GM23338 (cell line): ENCODE data around the gene CLDN24. TPM values are rescaled to one million over a fixed set of nuclear protein-coding genes. Genes with fewer than 3 reads are reported as not detected.

Source experiments
- ATAC-seq: fragments of 200-7000 bp; cut with Tn5 transposase; 3 replicates; pipeline ENCODE4 v1.9.1; 2020
- DNase-seq: peaks from one replicate; pipeline ENCODE4 v3.0.0-alpha.2; 2015; ENCODE audit warnings: low spot score
- H2AFZ ChIP-seq: fragments of 200-600 bp; sonication (generic); 2 replicates; pipeline ENCODE4 v1.8.0; 2016; ENCODE audit warnings: antibody characterized with exemption, mild to moderate bottlenecking, moderate library complexity
- H3F3A ChIP-seq: fragments of 200-600 bp; sonication (generic); replicated peaks from 2 replicates; pipeline ENCODE4 v1.8.0; 2017; ENCODE audit warnings: antibody characterized with exemption, mixed run types, low read depth
- H3K27ac ChIP-seq: fragments of 200-600 bp; sonication (generic); 2 replicates; pipeline ENCODE4 v1.6.1; 2016; ENCODE audit warnings: low read depth
- H3K27me3 ChIP-seq: fragments of 200-600 bp; sonication (generic); 2 replicates; pipeline ENCODE4 v1.8.0; 2016; ENCODE audit warnings: mild to moderate bottlenecking, mixed run types, moderate library complexity; ENCODE audit not compliant: insufficient read depth
- H3K36me3 ChIP-seq: fragments of 200-600 bp; sonication (generic); 2 replicates; pipeline ENCODE4 v1.8.0; 2016; ENCODE audit warnings: mild to moderate bottlenecking; ENCODE audit not compliant: insufficient read depth
- H3K4me1 ChIP-seq: fragments of 200-600 bp; sonication (generic); 2 replicates; pipeline ENCODE4 v1.8.0; 2016; ENCODE audit warnings: mild to moderate bottlenecking, moderate library complexity; ENCODE audit not compliant: insufficient read depth
- H3K4me2 ChIP-seq: fragments of 200-600 bp; sonication (generic); 2 replicates; pipeline ENCODE4 v1.7.1; 2017; ENCODE audit warnings: mixed run types
- H3K4me3 ChIP-seq: fragments of 200-600 bp; sonication (generic); 2 replicates; pipeline ENCODE4 v1.6.1; 2016; ENCODE audit warnings: mixed run types
- H3K79me2 ChIP-seq: fragments of 200-600 bp; sonication (generic); replicated peaks from 2 replicates; pipeline ENCODE4 v1.8.0; 2017; ENCODE audit warnings: mild to moderate bottlenecking; ENCODE audit not compliant: insufficient read depth
- H3K9me2 ChIP-seq: fragments of 200-600 bp; sonication (generic); 2 replicates; pipeline ENCODE4 v1.8.0; 2017; ENCODE audit not compliant: insufficient read depth
- H4K20me1 ChIP-seq: fragments of 200-600 bp; sonication (generic); replicated peaks from 2 replicates; pipeline ENCODE4 v1.8.0; 2017; ENCODE audit warnings: mild to moderate bottlenecking; ENCODE audit not compliant: insufficient read depth
- H3K27ac Mint-ChIP-seq: 2 replicates; pipeline ENCODE4 v1.8.0; 2020; ENCODE audit warnings: inconsistent platforms, mild to moderate bottlenecking, moderate library complexity, mixed read lengths
- H3K27me3 Mint-ChIP-seq: 3 replicates; pipeline ENCODE4 v1.8.0; 2022; ENCODE audit warnings: low read depth, mild to moderate bottlenecking, moderate library complexity, mixed read lengths, inconsistent platforms; ENCODE audit not compliant: insufficient read depth, poor library complexity
- H3K36me3 Mint-ChIP-seq: 3 replicates; pipeline ENCODE4 v1.8.0; 2021; ENCODE audit warnings: low read depth, mild to moderate bottlenecking, inconsistent platforms, moderate library complexity, mixed read lengths
- H3K4me1 Mint-ChIP-seq: 3 replicates; pipeline ENCODE4 v1.8.0; 2020; ENCODE audit warnings: mild to moderate bottlenecking, inconsistent platforms, mixed read lengths
- H3K4me3 Mint-ChIP-seq: 3 replicates; pipeline ENCODE4 v1.8.0; 2021; ENCODE audit warnings: moderate library complexity, mild to moderate bottlenecking, inconsistent platforms, mixed read lengths
- H3K9me3 Mint-ChIP-seq: 3 replicates; pipeline ENCODE4 v1.8.0; 2020; ENCODE audit warnings: moderate library complexity, mild to moderate bottlenecking, inconsistent platforms, mixed read lengths
- CREB1 ChIP-seq: fragments of 250-450 bp; sonication (Bioruptor Pico); IDR thresholded peaks from 2 replicates; pipeline ENCODE4 v1.5.0; 2020; ENCODE audit warnings: low read depth, mild to moderate bottlenecking, moderate library complexity
- EZH2 ChIP-seq: fragments of 200-600 bp; sonication (generic); IDR thresholded peaks from one replicate; pipeline ENCODE4 v1.8.0; 2017; ENCODE audit warnings: antibody characterized with exemption, mild to moderate bottlenecking, low read depth; ENCODE audit not compliant: unreplicated experiment
- JUNB ChIP-seq: IDR thresholded peaks from one replicate; pipeline ENCODE4 v1.6.1; 2016; ENCODE audit warnings: antibody characterized with exemption; ENCODE audit not compliant: unreplicated experiment
- NANOG ChIP-seq: IDR thresholded peaks from 2 replicates; pipeline ENCODE4 v1.6.1; 2016; ENCODE audit warnings: antibody characterized with exemption, borderline replicate concordance
- POLR2AphosphoS5 ChIP-seq: IDR thresholded peaks from 2 replicates; pipeline ENCODE4 v1.6.1; 2016; ENCODE audit warnings: antibody characterized with exemption, low read depth
- STAT1 ChIP-seq: IDR thresholded peaks from one replicate; pipeline ENCODE4 v1.6.1; 2016; ENCODE audit warnings: antibody characterized with exemption; ENCODE audit not compliant: unreplicated experiment
- ZNF114 ChIP-seq: fragments of 250-450 bp; sonication (Bioruptor Pico); IDR thresholded peaks from 2 replicates; pipeline ENCODE4 v1.5.0; 2020; ENCODE audit warnings: mild to moderate bottlenecking, moderate library complexity
- ZNF331 ChIP-seq: fragments of 250-450 bp; sonication (Bioruptor Pico); IDR thresholded peaks from 2 replicates; pipeline ENCODE4 v1.5.0; 2020; ENCODE audit warnings: low read depth, mild to moderate bottlenecking, moderate library complexity
- polyA plus RNA-seq: library from polyadenylated mRNA; unstranded; fragments of >200 nt; fragmentation: Nextera tagmentation; extraction: Ambion mirVana; gene quantifications from 2 replicates; pipeline ENCODE4 v1.2.1, GENCODE V29; 2016
- total RNA-seq: library from RNA; depleted of rRNA; stranded (reverse); fragments of >200 nt; shearing (Covaris generic); gene quantifications from 2 replicates; pipeline ENCODE4 v1.2.3, GENCODE V29; 2014
- TF ChIP-seq, protein P1 (sequence below): IDR thresholded peaks from 2 replicates; pipeline ENCODE4 v1.6.1; 2016; ENCODE audit warnings: antibody characterized with exemption
- TF ChIP-seq, protein P2 (sequence below): IDR thresholded peaks from one replicate; pipeline ENCODE4 v1.6.1; 2018; ENCODE audit warnings: antibody characterized with exemption; ENCODE audit not compliant: unreplicated experiment
- TF ChIP-seq, protein P3 (sequence below), 2 experiments: fragments of 200-600 bp in 1 of 2; sonication (generic) in 1 of 2; conservative IDR thresholded peaks; 2 replicates each; pipeline versions ENCODE4 v1.5.1 to v1.6.1; 2016 to 2017; ENCODE audit warnings: antibody characterized with exemption in 2 of 2, low read depth in 2 of 2, mild to moderate bottlenecking in 2 of 2, moderate library complexity in 1 of 2

CLDN24 gene
- total and polyA plus RNA-seq, 2 experiments from 2014 or later = not detected

DNA sequence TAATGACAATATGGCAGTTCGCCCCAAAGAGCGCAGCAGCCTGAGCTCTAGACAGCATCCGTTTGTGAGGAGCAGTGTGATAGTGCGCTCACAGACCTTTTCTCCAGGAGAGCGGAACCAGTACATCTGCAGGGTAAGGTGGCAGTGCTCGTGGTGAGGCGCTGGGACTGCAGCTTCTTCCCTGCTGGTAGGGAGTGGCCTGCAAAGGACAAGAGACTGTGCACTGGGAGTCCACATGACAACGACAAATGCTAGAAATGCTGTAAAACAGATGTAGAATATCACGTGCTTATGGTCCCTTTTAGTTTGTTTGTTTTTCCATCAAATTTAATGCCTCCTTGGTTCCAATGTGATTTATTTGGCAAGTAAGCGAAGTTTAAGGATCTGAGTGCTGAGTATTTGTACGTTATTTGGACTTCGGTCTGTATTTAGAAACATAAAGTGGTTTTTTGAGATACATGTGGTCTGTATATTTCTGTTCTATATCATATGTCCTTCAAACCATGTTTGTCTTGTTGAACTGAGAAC, 37.9 kb downstream of the CLDN24 start:
- Histone ChIP-seq H2AFZ (no peak overlapping the region), H3K36me3 (peaks cover 55% of the 10 kb centered on the region), H4K20me1 (no peaks in the 10 kb centered on the region; the same call in 1 of the 2 replicates), H3K4me2 (no peak overlapping the region), H3K79me2 (no peaks in the 10 kb centered on the region), H3K4me3 (no peak overlapping the region), H3F3A (no peaks in the 10 kb centered on the region), H3K9me2 (no peaks in the 10 kb centered on the region), H3K27me3 (no peaks in the 10 kb centered on the region), H3K27ac (no peak overlapping the region), H3K4me1 (no peaks in the 10 kb centered on the region)
- Mint-ChIP-seq H3K27me3 (peaks cover 9% of the 10 kb centered on the region), H3K9me3 (no peaks in the 10 kb centered on the region), H3K4me1 (no peaks in the 10 kb centered on the region), H3K4me3 (no peak overlapping the region), H3K27ac (no peak overlapping the region), H3K36me3 (peaks cover 79% of the 10 kb centered on the region)
- ATAC-seq = no peak
- TF ChIP-seq EZH2 = no peak
- DNase-seq = no peak

DNA sequence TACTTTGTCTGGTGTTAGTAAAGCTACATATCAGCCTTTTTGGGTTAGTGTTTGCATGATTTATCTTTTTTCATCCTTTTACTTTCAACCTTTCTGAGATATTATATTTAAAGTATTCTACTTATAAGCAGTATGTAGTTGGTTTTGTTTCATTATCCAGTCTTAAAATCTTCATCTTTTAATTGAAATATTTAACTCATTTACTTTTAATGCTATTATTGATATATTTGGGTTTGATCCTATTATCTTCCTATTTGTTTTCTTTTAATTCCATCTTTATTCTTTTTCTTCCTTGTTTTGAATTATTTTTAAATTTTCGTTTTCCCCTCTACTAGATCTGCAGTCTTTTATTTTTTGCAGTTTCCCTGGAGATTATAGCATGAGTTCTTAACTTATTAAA, 46.1 kb downstream of the CLDN24 start:
- Mint-ChIP-seq H3K36me3 (peaks cover 72% of the 10 kb centered on the region), H3K27ac (no peak overlapping the region), H3K4me1 (no peaks in the 10 kb centered on the region), H3K9me3 (peaks cover 23% of the 10 kb centered on the region; the same call in 2 of the 3 replicates), H3K4me3 (no peak overlapping the region), H3K27me3 (peaks cover 1% of the 10 kb centered on the region)
- Histone ChIP-seq H3K9me2 (no peaks in the 10 kb centered on the region), H3K27ac (no peak overlapping the region), H3K4me2 (no peak overlapping the region), H3K36me3 (peaks cover 52% of the 10 kb centered on the region), H3K27me3 (no peaks in the 10 kb centered on the region), H4K20me1 (no peaks in the 10 kb centered on the region), H2AFZ (no peak overlapping the region), H3F3A (no peaks in the 10 kb centered on the region), H3K4me1 (no peaks in the 10 kb centered on the region), H3K4me3 (no peak overlapping the region), H3K79me2 (no peaks in the 10 kb centered on the region; the same call in 1 of the 2 replicates)
- DNase-seq (no peak), ATAC-seq (no peak)
- TF ChIP-seq STAT1 (no peak), POLR2AphosphoS5 (no peak), NANOG (no peak), ZNF331 (CRISPR knock-in tag) (no peak), EZH2 (no peak), ZNF114 (CRISPR knock-in tag) (no peak), JUNB (no peak), CREB1 (CRISPR knock-in tag) (no peak)
- TF ChIP-seq, protein P1, sequence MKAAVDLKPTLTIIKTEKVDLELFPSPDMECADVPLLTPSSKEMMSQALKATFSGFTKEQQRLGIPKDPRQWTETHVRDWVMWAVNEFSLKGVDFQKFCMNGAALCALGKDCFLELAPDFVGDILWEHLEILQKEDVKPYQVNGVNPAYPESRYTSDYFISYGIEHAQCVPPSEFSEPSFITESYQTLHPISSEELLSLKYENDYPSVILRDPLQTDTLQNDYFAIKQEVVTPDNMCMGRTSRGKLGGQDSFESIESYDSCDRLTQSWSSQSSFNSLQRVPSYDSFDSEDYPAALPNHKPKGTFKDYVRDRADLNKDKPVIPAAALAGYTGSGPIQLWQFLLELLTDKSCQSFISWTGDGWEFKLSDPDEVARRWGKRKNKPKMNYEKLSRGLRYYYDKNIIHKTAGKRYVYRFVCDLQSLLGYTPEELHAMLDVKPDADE = no peak
- TF ChIP-seq, protein P2, sequence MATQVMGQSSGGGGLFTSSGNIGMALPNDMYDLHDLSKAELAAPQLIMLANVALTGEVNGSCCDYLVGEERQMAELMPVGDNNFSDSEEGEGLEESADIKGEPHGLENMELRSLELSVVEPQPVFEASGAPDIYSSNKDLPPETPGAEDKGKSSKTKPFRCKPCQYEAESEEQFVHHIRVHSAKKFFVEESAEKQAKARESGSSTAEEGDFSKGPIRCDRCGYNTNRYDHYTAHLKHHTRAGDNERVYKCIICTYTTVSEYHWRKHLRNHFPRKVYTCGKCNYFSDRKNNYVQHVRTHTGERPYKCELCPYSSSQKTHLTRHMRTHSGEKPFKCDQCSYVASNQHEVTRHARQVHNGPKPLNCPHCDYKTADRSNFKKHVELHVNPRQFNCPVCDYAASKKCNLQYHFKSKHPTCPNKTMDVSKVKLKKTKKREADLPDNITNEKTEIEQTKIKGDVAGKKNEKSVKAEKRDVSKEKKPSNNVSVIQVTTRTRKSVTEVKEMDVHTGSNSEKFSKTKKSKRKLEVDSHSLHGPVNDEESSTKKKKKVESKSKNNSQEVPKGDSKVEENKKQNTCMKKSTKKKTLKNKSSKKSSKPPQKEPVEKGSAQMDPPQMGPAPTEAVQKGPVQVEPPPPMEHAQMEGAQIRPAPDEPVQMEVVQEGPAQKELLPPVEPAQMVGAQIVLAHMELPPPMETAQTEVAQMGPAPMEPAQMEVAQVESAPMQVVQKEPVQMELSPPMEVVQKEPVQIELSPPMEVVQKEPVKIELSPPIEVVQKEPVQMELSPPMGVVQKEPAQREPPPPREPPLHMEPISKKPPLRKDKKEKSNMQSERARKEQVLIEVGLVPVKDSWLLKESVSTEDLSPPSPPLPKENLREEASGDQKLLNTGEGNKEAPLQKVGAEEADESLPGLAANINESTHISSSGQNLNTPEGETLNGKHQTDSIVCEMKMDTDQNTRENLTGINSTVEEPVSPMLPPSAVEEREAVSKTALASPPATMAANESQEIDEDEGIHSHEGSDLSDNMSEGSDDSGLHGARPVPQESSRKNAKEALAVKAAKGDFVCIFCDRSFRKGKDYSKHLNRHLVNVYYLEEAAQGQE = no peak
- TF ChIP-seq, protein P3, sequence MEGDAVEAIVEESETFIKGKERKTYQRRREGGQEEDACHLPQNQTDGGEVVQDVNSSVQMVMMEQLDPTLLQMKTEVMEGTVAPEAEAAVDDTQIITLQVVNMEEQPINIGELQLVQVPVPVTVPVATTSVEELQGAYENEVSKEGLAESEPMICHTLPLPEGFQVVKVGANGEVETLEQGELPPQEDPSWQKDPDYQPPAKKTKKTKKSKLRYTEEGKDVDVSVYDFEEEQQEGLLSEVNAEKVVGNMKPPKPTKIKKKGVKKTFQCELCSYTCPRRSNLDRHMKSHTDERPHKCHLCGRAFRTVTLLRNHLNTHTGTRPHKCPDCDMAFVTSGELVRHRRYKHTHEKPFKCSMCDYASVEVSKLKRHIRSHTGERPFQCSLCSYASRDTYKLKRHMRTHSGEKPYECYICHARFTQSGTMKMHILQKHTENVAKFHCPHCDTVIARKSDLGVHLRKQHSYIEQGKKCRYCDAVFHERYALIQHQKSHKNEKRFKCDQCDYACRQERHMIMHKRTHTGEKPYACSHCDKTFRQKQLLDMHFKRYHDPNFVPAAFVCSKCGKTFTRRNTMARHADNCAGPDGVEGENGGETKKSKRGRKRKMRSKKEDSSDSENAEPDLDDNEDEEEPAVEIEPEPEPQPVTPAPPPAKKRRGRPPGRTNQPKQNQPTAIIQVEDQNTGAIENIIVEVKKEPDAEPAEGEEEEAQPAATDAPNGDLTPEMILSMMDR (conservative IDR thresholded peaks at IDR 0.05; ENCODE audit: low read depth in 2 of 2) = no peak
